HG03025 (cell line): ENCODE measurements around the gene NUDCD3.

Experiments used
- ATAC-seq: cut with Tn5 transposase; IDR thresholded peaks from one replicate; pipeline ENCODE4 v1.9.1; 2021; ENCODE audit warnings: mild to moderate bottlenecking, moderate library complexity; ENCODE audit not compliant: unreplicated experiment, low FRiP score

NUDCD3 gene

DNA sequence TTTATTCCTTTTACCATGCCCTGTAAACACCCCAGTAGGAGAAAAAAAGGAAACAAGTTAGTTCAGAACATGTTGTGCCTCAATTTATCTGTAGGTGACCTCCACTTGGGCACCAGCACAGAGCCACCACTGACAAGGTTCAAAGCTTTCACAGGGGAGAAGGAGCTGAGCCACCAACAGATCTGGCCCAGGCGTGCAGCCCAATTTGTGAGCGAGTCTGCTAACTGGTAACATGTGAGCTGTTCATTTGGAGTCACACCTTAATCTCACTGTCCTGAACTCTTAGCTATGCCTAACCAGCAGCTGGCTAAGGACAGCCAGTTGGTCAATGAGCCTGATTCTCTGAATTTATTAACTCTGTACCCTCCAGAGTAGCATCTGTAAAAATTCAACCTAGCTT is 86.7 kb downstream of the NUDCD3 start:
- no peak for ATAC-seq

DNA sequence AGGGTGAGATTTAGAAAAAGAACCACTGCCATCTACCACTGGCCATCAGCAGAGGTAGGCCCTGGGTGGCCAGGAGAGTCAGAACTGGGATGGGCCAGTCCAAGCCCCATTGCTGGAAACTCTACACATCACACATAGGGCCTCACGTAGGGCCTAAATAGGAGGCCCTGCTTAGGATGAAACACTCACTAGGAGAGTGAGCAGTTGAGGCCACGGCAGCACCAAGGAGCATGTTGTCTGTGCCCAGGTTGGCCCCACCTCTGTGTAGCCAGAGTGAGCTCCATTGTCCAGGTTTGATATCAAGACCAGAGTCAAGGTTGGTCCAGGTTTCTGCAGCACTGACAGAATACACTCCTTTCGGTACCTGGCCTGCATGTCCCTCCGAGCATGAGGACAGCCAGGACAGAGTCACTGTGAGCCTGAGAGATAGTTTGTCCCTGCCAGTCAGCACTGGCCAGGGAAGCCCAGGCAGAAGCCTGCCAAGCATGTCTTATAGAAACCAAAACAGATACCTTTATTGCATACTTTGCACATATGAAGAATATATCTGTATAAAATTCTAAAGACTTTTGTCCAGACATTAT is 87.2 kb downstream of the NUDCD3 start:
- ATAC-seq: no peak

DNA sequence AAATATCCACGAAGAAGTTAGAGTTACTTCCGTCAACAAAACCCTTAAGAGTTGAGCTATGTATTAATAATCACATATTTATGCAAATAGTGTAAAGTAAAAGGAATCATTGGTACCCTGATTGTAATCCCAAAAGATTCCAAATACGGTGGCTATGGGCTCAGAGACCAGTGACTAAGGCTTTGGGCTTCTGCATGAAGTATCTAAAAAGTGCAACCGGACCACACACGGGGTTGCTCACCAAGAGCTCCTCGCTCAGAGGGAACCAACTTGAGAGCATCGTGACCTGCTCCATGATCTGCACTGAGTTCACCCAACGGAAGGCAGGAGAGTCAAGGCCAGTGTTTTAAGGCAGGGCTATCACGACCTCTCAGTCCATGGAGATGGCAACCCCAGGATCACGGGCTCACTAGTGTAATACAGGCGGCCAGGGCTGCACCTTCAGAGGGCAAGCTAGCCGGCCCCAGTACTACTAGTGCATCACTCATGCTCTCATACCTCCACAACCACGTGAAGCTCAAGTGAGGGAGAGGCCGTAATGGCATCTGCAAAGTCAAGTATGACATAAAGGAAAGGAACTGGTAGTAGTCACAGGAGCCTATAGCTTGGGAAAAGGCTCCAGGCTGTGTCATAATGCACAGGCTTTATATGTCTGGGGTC is 87.9 kb downstream of the NUDCD3 start:
- ATAC-seq: no peak

DNA sequence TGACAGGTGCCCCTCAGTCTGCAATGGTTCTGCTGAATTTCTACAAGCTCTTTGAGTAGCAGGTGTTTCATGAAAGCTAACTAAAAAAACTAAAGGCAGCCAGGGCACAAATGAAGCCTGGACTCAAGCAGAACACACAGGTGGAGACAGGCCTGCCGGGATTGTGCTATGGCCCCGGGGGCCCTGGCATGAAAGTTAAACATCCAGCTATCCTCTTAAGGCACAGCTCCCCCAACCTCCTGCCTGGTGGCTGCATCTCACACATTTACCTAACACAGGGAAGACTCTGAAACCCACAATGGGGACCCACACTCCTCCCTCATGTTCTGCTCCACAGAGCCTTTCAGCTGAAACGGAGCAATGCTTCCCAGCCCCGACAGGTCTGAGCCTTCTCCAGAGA is 88.8 kb downstream of the NUDCD3 start:
- no peak for ATAC-seq

DNA sequence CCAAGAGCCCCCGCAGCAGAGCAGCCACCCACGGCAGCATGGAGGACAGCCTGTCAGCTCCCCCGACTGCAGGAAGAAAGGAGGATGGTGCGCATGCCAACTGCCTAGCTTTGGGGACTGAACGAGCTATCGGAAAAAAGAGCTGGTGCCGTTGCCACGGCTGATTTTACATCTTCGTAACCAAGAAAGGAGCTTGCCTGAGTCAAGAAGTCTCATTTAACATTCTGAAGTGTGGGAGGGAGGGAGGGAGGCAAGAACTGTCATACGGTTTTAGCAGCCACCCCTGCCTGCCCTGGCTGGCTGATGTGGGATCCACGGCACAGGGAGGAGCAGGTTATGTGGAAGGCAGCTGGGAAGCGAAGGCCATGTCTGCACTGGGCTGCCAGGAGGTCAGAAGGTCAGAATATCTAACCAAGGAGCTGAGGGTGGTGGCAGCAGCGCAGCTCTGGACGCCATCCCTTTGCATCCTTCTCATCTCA is 90.4 kb downstream of the NUDCD3 start:
- ATAC-seq: no peak

DNA sequence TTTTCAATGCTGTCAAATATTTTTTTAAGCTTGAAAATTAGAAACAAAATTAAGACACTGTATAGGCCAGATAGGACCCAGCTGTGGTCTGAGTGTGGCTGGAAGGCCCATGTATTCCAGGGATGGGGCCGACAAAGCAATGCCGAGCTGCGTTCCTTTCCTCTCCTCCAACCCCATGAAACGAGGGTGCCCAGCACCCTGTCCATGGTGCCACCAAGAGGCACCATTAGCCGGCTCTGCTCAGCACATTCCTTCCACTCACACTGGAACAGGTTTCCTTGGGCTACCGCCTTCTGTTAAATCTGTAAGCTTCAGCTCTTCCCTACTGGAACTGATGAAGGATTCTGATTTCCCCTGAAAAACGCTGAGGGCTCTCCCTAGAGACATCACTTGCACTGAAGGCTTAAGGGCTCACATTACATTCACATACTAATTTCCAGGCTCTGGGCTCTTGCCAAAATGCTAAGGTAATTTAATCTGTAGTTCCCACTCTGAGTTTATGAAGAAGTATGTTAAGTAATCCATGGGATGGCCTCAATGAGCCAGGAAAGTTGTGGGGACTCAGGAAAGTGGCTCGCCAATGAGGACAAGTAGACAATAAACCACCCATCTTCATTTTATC is 91.4 kb downstream of the NUDCD3 start:
- no peak for ATAC-seq

DNA sequence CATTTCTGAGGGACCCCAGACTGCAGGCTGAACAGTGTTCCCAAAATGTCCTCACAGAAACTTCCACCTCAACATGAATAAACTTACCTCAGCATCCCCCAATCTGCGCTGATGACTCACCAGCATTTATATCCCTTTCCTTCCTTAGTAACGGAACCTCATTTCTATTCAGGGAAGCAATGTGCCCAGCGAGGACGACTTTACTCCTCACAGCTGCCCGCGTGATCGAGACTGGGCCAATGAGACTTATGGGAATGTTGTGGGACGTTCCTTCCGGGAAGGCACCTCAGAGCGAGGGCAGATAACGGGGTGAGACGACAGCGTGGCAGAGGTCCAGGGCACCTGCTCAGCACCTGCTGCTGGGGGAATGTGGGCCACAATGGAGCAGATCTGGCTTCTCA is 91.9 kb downstream of the NUDCD3 start:
- no peak for ATAC-seq

DNA sequence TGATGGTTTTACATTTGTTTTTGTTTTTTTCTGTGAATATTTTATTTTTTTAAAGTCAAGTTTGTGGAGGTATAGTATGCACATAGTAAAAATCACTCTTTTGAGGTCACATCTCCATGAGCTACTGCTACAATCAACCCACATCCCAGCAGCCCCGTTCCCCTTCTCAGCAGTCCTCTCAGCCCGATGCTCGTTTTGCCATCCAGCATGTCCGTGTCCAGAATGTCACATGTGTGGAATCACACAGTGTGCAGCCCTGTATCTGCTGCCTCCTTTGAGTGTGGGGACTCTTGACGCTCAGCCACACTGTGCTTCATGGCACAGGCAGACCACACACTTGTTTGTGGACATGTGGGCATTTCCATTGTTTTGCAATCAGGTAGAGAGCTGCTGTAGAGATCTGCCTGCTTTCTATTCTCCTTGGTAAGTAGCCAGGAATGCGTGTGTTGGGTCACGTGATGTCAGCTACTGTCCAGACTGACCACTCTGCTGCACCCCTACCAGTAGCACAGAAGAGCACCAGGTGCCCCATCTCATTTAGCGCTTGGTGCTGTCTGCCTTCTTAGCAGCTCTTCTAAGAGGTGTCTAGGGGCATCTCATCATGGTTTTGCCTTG is 93.4 kb downstream of the NUDCD3 start:
- no peak for ATAC-seq

DNA sequence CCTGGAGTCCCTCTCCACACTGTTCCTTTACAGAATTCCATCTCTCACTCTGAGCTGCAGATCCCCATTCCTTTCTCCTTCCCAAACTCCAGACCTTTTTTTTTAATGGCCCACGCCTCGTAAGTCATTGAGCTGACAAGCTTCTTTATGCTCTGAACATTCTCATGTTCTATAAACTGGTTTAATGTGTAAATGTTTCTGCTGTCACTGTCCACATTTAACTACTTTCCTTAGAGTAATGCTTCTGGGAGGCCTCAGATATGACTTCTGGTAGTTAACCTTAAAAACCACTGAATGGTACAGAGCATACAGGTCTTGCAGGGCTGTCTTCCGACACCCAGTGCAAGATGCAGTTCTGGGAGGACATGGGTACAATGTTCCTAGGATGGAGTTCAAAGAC is 94.0 kb downstream of the NUDCD3 start:
- no peak for ATAC-seq

DNA sequence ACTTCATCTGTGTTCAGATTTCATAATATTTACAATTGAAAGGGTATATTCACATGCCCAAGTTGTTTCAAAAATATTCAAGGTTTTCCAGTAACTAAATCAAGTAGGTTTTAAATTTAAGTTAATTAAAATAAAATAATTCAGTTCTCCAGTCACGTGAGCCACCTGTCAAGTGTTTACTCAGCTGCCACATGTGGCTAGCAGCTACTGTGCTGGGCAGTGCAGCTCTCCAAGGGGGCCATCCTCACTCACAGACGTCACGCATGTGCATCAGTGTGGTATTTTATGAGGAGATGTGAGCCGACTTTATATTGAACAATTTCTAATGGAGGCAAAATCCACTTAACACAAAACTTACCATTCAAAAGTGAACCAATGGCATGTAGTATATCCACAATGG is 95.4 kb downstream of the NUDCD3 start:
- no peak for ATAC-seq

DNA sequence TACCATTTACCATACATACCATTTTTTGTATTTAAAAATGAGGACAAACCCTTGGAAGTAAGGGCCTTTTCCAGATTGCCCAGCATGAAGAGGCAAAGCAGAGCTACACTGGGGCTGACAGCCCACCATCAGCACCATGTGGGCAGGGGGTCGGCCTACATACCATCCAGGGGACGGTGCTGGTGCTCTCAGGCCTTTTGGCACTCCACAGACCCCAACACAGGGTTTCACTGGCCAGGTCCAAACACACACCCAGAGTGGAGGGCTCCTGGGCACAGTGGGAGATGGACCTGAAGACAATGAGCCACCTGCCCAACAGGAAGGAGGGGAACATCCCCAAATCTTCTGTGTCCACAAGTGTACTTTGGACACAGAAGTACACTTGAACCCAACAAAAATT is 95.8 kb downstream of the NUDCD3 start:
- ATAC-seq: no peak

DNA sequence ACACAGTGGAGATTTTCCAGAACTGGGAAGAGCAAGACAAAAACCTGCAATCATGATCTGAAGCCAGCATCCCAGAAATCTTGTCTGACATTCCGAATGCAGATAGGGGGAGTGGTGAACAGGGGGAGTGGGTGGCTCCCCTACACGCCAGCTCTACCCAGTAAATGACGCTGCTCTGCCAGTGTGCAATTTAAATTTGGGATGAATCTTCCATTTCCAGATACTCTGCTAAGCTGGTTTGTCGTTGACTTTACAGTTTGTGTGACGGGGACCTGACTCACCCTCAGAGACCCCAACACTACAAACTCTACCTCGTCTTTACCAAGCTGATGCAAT is 96.4 kb downstream of the NUDCD3 start:
- no peak for ATAC-seq

DNA sequence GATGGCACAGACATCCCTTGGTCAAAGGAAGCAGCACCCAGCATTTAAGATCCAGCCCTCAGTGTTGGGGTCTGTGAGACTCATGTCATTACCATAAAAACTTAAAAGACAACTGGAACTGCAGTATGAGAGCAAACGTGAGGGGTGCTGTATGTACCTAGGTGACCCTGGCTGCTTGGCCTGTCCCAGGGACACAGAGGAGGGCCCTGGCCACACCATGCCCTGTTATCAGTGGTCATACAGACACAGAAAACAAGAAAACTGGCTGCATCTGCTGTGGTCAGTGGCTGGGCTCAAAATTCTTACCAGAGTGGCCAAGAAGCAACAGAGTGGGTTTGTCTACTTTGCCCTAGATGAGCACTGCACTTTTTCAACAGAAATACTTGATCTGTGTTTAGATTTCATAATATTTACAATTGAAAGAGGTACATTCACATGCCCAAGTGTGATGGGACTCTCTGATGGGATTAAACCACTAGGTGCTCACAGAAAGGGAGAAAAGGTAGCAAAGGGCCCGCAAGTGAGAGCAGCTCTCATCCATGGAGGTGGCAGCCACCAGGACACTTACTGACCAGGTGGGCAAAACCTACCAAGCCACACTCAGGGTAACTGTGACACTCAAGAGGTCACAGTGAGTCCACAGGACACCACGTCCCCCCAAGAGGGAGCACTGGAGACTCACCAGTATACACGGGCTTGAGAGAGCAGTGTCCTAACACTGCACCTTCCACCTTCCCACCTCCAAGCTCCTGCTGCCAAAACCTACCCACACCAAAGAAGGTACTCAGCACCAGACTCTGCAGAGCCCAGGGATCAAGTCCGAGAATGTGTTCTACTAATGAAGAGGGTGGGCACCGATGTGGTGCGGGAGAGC is 97.0 kb downstream of the NUDCD3 start:
- ATAC-seq: no peak

DNA sequence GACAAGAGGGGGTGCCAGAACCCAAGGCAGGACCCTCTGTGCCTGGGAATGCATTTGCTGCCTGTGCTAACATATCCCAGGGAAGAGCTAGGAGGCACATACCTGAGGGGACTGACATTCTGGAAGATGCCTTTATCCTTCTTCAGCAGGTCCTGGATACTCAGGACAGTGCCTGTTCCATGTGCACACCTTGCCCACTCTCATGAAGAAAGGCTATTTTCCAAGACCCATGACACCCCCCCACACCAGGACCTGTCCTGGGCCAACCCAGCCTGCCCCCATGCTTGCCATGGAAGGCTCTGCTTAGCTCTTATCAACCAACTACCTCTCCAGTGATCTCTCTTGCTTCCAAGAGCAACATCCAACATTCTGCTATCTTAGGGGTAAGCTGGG is 97.8 kb downstream of the NUDCD3 start:
- no peak for ATAC-seq

DNA sequence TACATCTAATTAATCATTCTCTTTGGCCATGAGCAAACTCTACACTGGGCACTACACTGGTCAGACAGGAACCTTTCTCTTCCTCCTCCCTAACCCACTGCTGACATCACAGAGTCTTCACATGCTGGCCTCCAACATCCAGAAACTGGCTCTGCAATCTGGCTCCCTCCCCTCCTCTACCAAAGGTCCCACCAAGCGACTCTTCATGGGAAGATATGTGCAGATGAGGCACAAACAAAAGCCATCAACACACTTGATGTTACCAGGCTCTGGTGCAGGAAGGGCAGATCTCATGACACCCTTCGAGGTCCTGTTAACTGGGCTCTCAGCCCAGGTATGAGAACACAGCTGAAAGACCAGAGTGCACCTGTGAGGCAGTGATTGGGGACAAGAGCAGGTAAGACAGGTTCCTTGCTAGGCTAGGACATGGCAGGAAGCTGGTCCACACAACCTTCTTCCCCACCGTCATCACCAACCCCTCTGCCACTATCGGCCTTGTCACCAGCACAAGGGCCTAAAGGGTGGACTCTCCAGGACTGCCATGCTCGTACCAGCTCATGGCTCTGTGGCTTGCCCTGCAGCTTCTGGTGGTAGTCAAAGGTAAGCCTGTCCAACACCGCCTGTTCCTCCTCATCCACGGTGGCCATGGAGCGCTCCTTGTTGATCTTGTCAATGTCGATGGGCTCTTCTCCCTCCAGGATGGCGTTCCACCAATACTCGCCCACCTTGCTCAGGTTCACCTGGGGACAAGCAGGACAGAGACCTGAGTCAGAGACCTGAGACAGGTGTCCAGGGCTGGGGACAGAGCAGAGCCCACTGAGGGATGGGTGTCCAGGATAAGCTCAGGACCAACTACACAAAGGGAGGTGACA is 98.5 kb downstream of the NUDCD3 start:
- no peak for ATAC-seq

DNA sequence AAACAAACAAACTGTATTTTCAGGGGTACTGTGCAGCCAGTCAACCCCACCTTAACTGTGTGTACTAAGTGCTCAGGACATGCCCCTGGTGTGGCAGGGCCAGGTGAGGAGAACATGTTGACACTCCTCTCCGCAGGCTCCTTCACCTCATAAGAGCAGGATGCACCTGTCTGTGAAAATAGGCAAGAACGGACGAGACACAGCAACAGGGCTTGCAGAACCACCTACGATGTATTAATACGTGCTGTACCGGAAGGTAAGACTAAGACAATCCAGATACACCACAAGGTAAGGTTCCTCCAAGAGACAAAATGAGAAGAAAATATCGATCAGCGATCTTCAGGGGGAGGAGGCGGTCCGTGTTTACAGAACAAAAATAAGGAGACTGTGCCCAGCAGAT is 99.3 kb downstream of the NUDCD3 start:
- ATAC-seq: no peak

DNA sequence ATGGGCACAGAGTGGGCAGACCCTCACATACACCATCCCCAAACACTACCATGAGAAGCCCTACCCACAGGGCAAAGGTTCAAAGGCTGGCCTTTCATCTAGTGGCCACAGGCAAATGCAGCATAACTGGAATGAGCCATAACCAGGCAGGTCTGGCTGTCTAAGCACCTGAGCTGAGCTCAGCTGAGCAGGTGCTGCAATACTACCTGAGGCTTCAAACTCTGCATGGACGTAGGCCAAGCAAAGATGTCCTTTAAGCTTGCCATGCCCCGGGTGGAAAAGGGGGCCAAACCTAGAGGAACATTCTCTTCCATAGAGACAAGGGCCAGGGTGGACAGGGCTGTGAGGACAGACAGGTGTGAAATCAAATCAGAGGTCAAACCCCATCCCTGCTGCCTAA is 99.8 kb downstream of the NUDCD3 start:
- no peak for ATAC-seq

DNA sequence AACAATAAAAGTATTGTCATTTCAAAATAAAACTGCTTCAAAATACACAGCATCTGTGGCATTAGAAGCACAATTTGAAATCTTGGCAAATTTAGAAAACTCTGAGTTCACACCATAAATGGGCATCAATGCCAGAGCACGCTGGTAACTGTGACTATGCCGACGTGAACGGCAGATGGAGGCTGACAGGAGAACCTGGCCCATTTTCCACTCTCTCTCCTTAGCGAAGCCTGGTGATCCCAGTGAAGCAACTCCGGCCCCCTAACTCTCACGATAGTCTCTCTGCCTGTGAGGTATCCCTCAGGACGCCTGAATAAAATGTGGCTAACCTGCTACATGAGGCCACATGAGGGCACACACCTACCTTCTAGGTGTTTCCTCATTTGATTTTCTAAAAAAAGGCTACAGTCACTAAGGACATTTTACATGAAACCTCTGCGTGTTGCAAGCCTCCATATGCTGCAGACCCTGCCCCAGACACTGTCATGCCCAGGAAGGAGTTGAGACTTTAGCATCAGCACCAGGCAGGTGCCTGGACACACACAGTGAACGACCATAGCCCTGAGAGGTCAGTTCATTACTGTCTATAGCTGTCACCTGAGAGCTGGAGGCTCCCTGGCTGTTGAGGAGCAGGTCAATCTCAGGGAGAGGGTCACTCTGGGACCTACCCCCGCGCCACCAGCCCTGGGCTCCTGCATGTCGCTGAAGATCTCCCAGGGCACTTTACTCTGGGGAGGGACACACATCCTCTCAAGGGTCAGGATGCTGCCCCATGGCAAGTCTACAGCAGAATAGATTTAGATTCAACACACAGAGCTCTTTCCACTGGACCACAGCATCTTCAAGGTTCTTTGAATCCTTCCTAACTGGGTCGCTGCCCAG is 102.1 kb downstream of the NUDCD3 start:
- no peak for ATAC-seq

DNA sequence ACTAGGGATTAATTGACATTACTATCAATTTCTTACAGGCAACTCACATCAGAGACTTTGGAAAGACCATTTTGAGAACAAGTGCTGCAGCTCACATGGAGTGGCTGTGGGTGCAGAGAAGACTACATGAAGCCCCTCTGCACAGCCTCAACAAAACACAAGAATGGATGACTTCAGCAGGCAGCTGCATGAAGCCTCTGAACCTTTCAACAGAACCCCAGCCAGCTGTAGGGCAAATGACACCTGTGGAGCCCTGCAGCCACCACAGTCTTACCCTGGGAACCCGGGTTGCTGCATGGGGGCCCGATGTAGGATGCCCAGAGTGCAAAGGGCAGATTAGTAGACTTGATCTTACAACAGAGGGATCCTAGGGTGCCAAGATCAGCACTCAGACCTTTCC is 103.1 kb downstream of the NUDCD3 start:
- no peak for ATAC-seq
